SK-N-MC (cell line): ENCODE results near the gene ATXN10.

ENCODE experiments used
- EZH2 ChIP-seq: fragments of 200-600 bp; sonication (generic); IDR thresholded peaks from one replicate; pipeline ENCODE4 v1.6.1; 2017; ENCODE audit warnings: antibody characterized with exemption
- FOXP2 ChIP-seq: optimal IDR thresholded peaks from 2 replicates; pipeline ENCODE3; 2011; ENCODE audit warnings: mild to moderate bottlenecking, moderate library complexity; ENCODE audit not compliant: insufficient read depth; ENCODE audit errors: extremely low read length, control extremely low read depth
- POLR2AphosphoS5 ChIP-seq: IDR thresholded peaks from 2 replicates; pipeline ENCODE4 v1.6.1; 2012; ENCODE audit warnings: mild to moderate bottlenecking, low read depth, low read length, borderline replicate concordance

GRCh38 chr22:45688600-45689080 is 17.0 kb downstream of the ATXN10 start:
- no peak for TF ChIP-seq EZH2
- TF ChIP-seq POLR2AphosphoS5 = no peak
- no peak for TF ChIP-seq FOXP2
